ENCODE results near the gene POLR3K. TPM values are rescaled to one million over a fixed set of nuclear protein-coding genes. Genes with fewer than 3 reads are reported as not detected.

The POLR3K gene
- total RNA-seq = 2.8 TPM

GRCh38 chr16:53346-54236 is at the start of gene POLR3K, which contains the start of gene SNRNP25:
Gene POLR3K (minus strand): TSS chr16:53608. CDS start chr16:53586, 22 bp downstream.
Gene SNRNP25 (plus strand): TSS chr16:53828. CDS start chr16:54017, 189 bp downstream.
- peak; percentile 97 for DNase-seq

DNA sequence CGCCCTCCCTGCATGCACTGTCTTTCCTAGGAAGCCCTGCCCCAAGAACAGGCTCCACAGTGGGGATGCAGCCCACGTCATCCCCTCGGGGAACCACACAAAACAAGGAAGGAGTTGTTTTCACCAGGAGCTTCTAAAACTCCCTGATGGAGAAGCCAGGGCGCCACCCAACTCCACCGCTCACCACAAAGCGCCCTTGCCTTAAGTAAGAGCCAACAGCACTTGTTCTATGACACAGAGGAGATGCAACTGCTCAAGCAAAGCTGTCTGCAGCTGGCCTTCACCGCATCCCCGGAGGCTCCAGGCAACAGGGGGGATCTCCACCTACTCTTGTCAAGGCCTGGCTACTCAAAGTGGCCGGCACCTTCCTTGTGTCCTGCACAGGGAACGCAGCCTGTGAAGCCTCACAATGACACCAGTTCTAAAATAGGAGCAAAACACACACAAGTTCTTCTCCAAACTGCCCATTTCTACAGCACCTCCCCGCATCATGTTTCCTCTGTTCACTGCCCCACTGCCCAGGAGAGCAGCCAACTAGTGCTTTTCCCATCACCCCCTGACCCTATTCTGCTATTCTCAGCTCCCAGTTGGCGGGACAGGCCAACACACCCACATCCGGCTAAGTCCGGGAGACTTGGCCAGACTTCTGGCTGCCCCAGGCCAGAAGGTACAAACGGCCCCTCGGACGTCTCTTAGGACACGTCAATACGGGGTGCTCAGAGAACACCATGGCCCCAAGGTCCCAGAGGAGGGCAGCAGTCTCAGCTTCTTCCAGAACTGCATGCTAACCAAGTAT is 48.9 kb upstream of the POLR3K start:
- no peak for DNase-seq

- DNase-seq = no peak
Observed at GRCh38 chr16:101586-101985, 48.2 kb upstream of the POLR3K start.

DNA sequence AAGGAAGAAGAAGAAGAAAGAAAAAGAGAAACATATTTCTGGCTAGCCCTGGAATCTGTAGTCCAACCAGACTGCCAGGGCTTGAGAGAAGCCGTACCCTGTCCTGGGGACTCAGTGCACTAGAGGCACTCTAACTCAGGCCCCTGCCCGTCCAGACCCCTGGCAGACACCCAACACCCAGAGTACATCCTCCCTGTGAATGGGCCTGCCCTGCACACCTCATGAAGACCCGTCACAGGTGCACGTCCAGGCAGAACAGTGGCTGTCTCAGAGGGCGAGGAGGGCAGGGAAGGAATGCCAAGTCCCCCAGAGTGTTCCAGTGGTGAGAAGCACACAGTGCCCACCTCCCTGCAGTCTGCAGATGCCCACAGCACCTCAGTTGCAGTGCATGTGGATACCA is 47.6 kb upstream of the POLR3K start:
- no peak for DNase-seq

GRCh38 chr16:97822-98221 is 44.4 kb upstream of the POLR3K start:
- DNase-seq = no peak

- peak; percentile 51 for DNase-seq
Observed at GRCh38 chr16:96935-97381, 43.5 kb upstream of the POLR3K start.

GRCh38 chr16:94918-95265 is 41.5 kb upstream of the POLR3K start:
- DNase-seq = no peak

GRCh38 chr16:92431-93339 is 39.3 kb upstream of the POLR3K start:
- no peak for DNase-seq

GRCh38 chr16:91484-91883 is 38.1 kb upstream of the POLR3K start:
- DNase-seq = peak; percentile 54

- DNase-seq = no peak
Observed at GRCh38 chr16:89391-90302, 36.2 kb upstream of the POLR3K start.

- no peak for DNase-seq
Observed at GRCh38 chr16:88613-89012, 35.2 kb upstream of the POLR3K start.

- no peak for DNase-seq
Observed at GRCh38 chr16:86483-86952, 33.1 kb upstream of the POLR3K start.

DNA sequence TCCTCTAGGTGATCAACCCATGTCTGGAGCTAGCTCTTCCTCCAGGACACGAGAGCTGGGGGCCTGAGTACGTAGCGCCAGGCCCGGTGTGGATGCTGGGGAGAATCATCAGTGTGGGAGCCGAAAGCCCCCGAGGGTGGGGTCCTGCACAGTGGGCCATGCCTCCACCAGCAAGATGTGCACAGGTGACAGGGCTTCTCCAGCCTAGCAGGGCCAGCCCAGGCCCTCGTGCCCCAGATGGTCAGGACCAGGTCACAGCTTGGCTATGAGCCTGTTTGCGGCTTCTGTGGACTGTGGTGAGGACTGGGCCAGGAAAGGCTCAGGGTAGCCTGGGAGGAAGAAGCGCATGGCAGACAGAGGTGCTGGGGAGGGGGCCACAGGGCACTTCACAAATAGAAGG is 32.5 kb upstream of the POLR3K start:
- no peak for DNase-seq

- no peak for DNase-seq
Observed at GRCh38 chr16:85407-85782, 32.0 kb upstream of the POLR3K start.

- peak; percentile 63 for DNase-seq
Observed at GRCh38 chr16:84718-85406, 31.5 kb upstream of the POLR3K start.

DNA sequence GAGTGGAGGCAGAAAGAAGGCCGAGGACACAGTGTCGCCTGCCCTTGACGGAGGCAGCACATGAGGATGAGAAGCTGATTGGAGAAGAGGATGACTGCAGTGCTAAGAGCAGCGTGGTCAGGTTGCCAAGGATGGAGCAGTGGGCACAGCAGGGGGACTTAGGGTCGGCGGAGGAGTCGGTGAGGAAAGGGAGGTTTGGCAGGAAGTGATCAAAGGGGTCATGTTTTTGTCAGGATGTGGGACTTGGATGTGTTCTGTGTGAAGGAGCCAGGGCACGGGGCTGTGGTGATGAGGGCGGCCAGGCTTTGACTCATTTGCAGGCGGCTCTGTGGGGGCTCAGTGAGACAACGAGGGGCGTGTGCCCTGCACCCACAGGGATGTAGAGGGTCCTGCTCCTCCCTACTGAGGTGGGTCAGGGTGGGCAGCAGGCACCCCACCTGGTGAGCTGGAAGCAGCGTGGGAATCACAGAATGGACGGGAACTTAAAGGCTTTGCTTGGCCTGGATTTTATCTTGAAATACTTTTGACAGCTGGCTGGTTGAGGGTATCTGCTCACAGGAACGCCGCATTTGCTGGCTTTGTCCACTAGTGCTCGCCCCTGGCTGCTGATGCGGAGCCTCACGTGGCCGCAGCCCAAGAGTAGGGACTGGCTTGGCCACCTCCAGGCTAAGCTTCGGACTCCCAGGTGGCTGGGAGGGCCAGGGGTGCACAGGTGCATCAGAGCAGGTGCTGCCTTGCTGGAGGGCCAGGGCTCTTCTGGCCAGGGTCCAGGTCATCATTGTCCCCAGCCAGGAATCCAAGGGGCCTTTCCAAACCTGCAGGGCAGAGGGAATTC is 30.6 kb upstream of the POLR3K start:
- DNase-seq = no peak

GRCh38 chr16:83060-83603 is 29.7 kb upstream of the POLR3K start:
- DNase-seq = no peak

- DNase-seq = no peak
Observed at GRCh38 chr16:79151-80054, 26.0 kb upstream of the POLR3K start.
